ENCODE measurements around the gene MPP2.
"Not testable (repeated sequence)": the region's sequence is repeated elsewhere in the genome, so short reads cannot be mapped to it uniquely, and the experiment has no call there.

Gene MPP2

DNA sequence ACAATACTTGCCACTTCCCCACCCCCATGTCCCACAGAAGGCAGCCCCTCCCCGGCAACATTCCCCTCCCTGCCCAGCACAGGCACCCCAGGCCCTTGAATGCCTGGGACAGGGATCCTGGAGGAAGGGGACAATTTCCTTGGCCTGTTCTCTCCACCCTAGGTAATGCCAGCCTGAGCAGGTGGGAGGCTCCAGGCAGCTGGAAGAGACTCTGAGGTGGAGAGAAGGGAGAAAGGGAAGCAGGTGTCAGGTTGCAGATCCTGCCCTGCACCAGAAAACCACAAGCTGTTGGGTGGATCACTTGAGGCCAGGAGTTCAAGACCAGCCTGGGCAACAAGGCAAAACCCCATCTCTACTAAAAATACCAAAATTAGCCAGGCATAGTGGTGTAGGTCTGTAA, 8.9 kb downstream of the MPP2 start:
- FAIRE-seq (no peak), DNase-seq (ENCODE audit: insufficient read length) (no peak)
- TF ChIP-seq POLR2AphosphoS5 (IDR thresholded peaks at IDR 0.05; ENCODE audit: low read depth, low read length) (no peak), TAF1 (IDR thresholded peaks at IDR 0.05; ENCODE audit: borderline replicate concordance, low read depth, low read length) (no peak), POLR2A (IDR thresholded peaks at IDR 0.05; ENCODE audit: low read depth, low read length) (no peak)

DNA sequence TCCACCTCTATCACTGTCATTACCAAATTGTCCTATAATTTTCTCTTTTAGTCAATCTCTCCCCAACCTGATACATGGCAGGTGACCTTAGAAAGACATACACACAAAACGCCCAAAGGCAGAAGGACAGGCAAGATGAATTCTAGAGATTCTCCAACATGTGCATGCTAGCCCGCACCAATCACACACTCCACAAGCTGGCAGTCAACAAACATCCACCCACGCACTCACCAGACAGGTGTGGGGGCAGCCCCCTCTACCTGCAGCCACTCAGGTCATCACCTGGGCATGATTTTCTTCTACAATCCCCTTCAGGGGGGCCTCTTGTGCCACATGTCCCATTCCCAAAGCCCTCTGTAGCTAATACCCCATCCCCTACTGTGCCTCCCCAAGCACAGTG, 9.5 kb downstream of the MPP2 start:
- no peak for FAIRE-seq
- no peak for TF ChIP-seq POLR2A (IDR thresholded peaks at IDR 0.05; ENCODE audit: low read depth, low read length)
- TF ChIP-seq POLR2AphosphoS5 (IDR thresholded peaks at IDR 0.05; ENCODE audit: low read depth, low read length) = no peak
- TF ChIP-seq TAF1 (IDR thresholded peaks at IDR 0.05; ENCODE audit: borderline replicate concordance, low read depth, low read length) = no peak

GRCh38 chr17:43894494-43894893, 12.8 kb downstream of the MPP2 start:
- not testable (repeated sequence) for FAIRE-seq; DNase-seq (ENCODE audit: insufficient read length)

More for the DNA sequence above, 9.5 kb downstream of the MPP2 start:
- DNase-seq (ENCODE audit: insufficient read length) = no peak

- DNase-seq (ENCODE audit: insufficient read length) (no peak), FAIRE-seq (no peak)
- TF ChIP-seq POLR2A (IDR thresholded peaks at IDR 0.05; ENCODE audit: low read depth, low read length) (no peak), POLR2AphosphoS5 (IDR thresholded peaks at IDR 0.05; ENCODE audit: low read depth, low read length) (no peak), TAF1 (IDR thresholded peaks at IDR 0.05; ENCODE audit: borderline replicate concordance, low read depth, low read length) (no peak)
These were observed 14.7 kb downstream of the MPP2 start for GRCh38 chr17:43892647-43892952.

DNA sequence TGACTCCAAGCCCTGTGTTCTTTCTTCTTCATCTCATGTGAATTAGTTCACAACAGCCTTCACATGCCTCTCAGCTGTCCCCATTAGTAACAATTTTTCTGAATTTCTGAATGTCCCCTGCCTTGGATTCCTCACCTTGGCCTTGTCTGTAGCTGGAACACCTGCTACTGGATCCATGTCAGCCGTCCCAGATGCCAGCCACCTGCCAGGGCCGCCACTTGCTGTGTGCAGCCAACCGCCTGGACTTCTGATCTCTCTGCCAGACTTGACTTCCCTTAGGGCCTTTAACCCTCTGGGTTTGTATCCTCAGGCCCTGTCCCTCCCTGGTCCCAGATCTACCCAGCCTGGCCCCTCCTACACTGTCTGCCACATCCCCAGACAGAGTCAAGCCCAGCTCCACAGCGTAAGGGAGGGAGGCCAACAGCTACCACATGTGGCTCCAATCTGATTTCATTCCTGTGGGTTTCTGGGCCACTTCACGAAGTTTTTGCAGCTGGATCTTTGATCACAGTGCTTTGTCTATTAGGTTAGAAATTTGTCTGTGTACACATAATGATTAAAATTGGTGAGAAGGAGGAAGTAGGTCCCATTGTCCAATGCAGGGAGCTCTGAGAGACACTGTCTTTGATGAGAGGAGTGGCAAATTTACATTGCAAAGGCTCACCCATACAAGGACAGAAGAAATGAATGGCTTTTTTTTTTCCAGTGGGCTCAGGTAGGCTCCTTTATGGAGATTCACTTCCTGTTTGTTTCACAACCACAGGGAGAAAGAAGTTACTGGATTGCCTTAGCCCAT, 15.3 kb downstream of the MPP2 start:
- TF ChIP-seq TAF1 (IDR thresholded peaks at IDR 0.05; ENCODE audit: borderline replicate concordance, low read depth, low read length) (no peak), POLR2A (IDR thresholded peaks at IDR 0.05; ENCODE audit: low read depth, low read length) (no peak), POLR2AphosphoS5 (IDR thresholded peaks at IDR 0.05; ENCODE audit: low read depth, low read length) (no peak)
- no peak for DNase-seq (ENCODE audit: insufficient read length)
- FAIRE-seq = no peak

DNA sequence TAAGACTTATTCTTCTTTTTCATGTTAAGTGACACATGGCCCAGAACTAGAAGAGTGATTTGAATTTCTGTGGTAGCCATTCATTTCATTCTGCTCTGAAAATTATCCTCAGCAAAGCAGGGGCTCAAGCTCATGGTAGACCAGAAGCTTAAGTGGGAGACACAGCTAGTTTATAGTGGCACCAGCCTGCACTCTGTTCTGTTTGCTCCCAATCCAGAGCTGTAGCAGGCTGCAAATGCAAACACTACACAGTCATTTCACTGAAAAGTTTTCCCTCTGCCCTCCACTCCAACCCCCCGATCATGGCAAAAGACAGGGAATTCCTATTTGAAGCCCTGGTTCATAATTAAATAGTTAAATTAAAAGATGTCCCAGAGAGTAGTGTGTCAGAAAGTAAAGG, 17.1 kb downstream of the MPP2 start:
- DNase-seq (ENCODE audit: insufficient read length) = no peak
- TF ChIP-seq POLR2AphosphoS5 (IDR thresholded peaks at IDR 0.05; ENCODE audit: low read depth, low read length) (no peak), TAF1 (IDR thresholded peaks at IDR 0.05; ENCODE audit: borderline replicate concordance, low read depth, low read length) (no peak), POLR2A (IDR thresholded peaks at IDR 0.05; ENCODE audit: low read depth, low read length) (no peak)
- FAIRE-seq = no peak

DNA sequence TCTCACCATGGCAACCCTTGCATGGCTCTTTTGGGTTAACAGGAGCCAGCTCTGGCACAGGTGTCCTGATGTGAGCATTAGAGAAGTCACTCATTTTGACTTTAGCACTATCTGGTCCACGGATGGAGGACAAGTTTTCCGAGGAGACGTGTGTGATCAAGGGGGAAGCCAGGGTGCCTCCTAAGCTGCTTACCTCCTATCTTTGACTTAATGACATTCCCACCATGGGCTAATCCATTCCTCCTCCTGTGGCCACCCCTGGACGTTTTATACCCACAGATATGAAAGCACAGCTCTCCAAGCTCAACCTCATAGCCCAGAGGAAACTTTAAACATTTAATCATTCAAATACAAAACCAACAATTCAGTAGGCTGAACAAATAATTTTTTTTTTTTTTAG, 18.8 kb downstream of the MPP2 start:
- DNase-seq (ENCODE audit: insufficient read length) (no peak), FAIRE-seq (no peak)
- TF ChIP-seq TAF1 (IDR thresholded peaks at IDR 0.05; ENCODE audit: borderline replicate concordance, low read depth, low read length) (no peak), POLR2A (IDR thresholded peaks at IDR 0.05; ENCODE audit: low read depth, low read length) (no peak)

DNA sequence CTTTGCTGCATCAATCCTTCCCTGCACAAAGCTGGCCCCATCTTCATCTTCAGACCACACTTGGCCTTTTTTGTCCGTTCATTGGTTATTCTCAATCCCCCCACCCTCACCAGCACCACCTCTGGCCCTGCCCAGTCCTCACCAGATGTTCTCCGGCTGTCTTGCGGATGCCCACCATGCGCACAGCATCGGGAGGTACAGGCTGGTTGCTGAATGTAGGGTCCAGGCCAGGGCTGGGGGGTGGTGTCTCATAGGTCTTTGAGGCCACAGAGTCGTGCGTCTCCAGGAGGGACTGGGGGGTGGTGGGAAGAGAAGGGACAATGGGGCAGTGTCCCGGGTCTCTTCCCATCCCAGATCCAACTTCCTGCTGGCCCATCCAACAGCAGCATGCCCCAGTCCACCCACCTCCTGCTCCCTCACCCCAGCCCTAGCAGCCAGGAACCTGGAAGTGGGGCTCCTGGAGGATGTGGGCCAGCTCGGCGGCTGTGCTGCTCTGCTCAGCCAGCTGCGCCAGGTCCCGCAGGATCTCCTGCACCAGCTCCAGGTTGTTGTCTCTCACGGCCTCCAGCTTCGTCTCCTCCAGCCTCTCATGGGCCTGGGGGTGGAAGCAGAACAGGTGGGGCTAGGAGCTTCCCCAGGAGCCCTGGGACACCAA, 24.4 kb downstream of the MPP2 start:
- FAIRE-seq = no peak

GRCh38 chr17:43881758-43882505, 25.4 kb downstream of the MPP2 start:
- TF ChIP-seq POLR2AphosphoS5 (IDR thresholded peaks at IDR 0.05; ENCODE audit: low read depth, low read length) (no peak), TAF1 (IDR thresholded peaks at IDR 0.05; ENCODE audit: borderline replicate concordance, low read depth, low read length) (no peak), POLR2A (IDR thresholded peaks at IDR 0.05; ENCODE audit: low read depth, low read length) (no peak)
- DNase-seq (ENCODE audit: insufficient read length) (no peak), FAIRE-seq (no peak)

More for the DNA sequence above, 24.4 kb downstream of the MPP2 start:
- TF ChIP-seq POLR2A (IDR thresholded peaks at IDR 0.05; ENCODE audit: low read depth, low read length) (no peak), TAF1 (IDR thresholded peaks at IDR 0.05; ENCODE audit: borderline replicate concordance, low read depth, low read length) (no peak), POLR2AphosphoS5 (IDR thresholded peaks at IDR 0.05; ENCODE audit: low read depth, low read length) (no peak)
- DNase-seq (ENCODE audit: insufficient read length) = no peak

GRCh38 chr17:43881181-43881580, 26.2 kb downstream of the MPP2 start:
- FAIRE-seq (no peak), DNase-seq (ENCODE audit: insufficient read length) (no peak)
- no peak for TF ChIP-seq TAF1 (IDR thresholded peaks at IDR 0.05; ENCODE audit: borderline replicate concordance, low read depth, low read length)
- no peak for TF ChIP-seq POLR2A (IDR thresholded peaks at IDR 0.05; ENCODE audit: low read depth, low read length)
- TF ChIP-seq POLR2AphosphoS5 (IDR thresholded peaks at IDR 0.05; ENCODE audit: low read depth, low read length) = no peak

DNA sequence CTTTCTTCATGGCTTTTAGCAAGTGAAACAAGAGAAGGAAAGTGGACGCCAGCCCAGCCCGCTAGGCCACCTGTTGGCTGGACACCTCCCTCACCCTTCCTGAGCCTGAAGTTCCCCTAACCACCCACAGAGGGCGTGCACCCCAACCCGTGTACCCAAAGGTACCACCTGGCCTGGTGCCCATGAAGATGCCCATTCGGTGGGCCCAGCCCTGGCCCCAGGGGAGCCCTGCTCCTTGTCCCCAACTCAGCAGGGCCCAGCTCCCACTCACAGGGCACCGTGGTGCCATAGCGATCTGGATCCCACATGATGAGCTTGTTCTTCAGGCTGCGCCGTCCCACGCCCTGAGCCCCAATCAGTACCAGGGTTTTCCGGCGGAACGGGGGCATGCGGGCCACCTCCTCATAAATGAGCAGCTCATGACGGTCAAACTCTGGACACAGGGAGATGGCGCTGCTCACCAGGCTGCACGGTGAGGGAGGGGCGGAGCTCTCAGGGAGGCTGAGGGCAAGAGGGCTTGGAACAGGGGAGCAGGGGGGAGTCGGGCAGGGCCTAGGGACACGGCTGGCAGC, 26.8 kb downstream of the MPP2 start:
- DNase-seq (ENCODE audit: insufficient read length) = peak; percentile 69
- peak; percentile 88 for FAIRE-seq
- TF ChIP-seq TAF1 (IDR thresholded peaks at IDR 0.05; ENCODE audit: borderline replicate concordance, low read depth, low read length) (no peak), POLR2A (IDR thresholded peaks at IDR 0.05; ENCODE audit: low read depth, low read length) (no peak), POLR2AphosphoS5 (IDR thresholded peaks at IDR 0.05; ENCODE audit: low read depth, low read length) (no peak)
